ENCODE measurements around the gene PMM2.

The PMM2 gene

GRCh38 chr16:8774208-8774607, 23.4 kb upstream of the PMM2 start:
- no peak for TF ChIP-seq YY1 (IDR thresholded peaks at IDR 0.05; ENCODE audit: low read depth)
- TF ChIP-seq TAF1 (IDR thresholded peaks at IDR 0.05; ENCODE audit: low read depth): no peak
- TF ChIP-seq CREB1 (IDR thresholded peaks at IDR 0.05; ENCODE audit: low read depth): no peak
- TF ChIP-seq USF1 (IDR thresholded peaks at IDR 0.05): no peak
- no peak for TF ChIP-seq NFIC (IDR thresholded peaks at IDR 0.05)
- TF ChIP-seq RAD21 (IDR thresholded peaks at IDR 0.05; ENCODE audit: low read depth): no peak
- TF ChIP-seq CEBPB (IDR thresholded peaks at IDR 0.05): no peak
- TF ChIP-seq TEAD4 (IDR thresholded peaks at IDR 0.05): no peak
- no peak for TF ChIP-seq FOXM1 (IDR thresholded peaks at IDR 0.05; ENCODE audit: borderline replicate concordance, low read depth)
- TF ChIP-seq ZBTB7A (IDR thresholded peaks at IDR 0.05; ENCODE audit: low read depth): no peak
- no peak for TF ChIP-seq EGR1 (IDR thresholded peaks at IDR 0.05)
- TF ChIP-seq EP300 (IDR thresholded peaks at IDR 0.05; ENCODE audit: borderline replicate concordance): no peak
- no peak for TF ChIP-seq MAX (IDR thresholded peaks at IDR 0.05)

GRCh38 chr16:8775359-8775758, 22.3 kb upstream of the PMM2 start:
- no peak for TF ChIP-seq EGR1 (IDR thresholded peaks at IDR 0.05)
- no peak for TF ChIP-seq REST (IDR thresholded peaks at IDR 0.05; ENCODE audit: low read depth)
- TF ChIP-seq CEBPB (IDR thresholded peaks at IDR 0.05): no peak
- no peak for TF ChIP-seq TEAD4 (IDR thresholded peaks at IDR 0.05)
- no peak for TF ChIP-seq CREB1 (IDR thresholded peaks at IDR 0.05; ENCODE audit: low read depth)
- no peak for TF ChIP-seq TCF12 (IDR thresholded peaks at IDR 0.05; ENCODE audit: low read depth)
- no peak for TF ChIP-seq USF1 (IDR thresholded peaks at IDR 0.05)
- no peak for TF ChIP-seq YY1 (IDR thresholded peaks at IDR 0.05; ENCODE audit: low read depth)
- TF ChIP-seq FOXM1 (IDR thresholded peaks at IDR 0.05; ENCODE audit: borderline replicate concordance, low read depth): no peak
- TF ChIP-seq RAD21 (IDR thresholded peaks at IDR 0.05; ENCODE audit: low read depth): no peak
- no peak for TF ChIP-seq TAF1 (IDR thresholded peaks at IDR 0.05; ENCODE audit: low read depth)
- no peak for TF ChIP-seq ZBTB7A (IDR thresholded peaks at IDR 0.05; ENCODE audit: low read depth)
- no peak for TF ChIP-seq NFIC (IDR thresholded peaks at IDR 0.05)
- TF ChIP-seq MAX (IDR thresholded peaks at IDR 0.05): no peak
- TF ChIP-seq EP300 (IDR thresholded peaks at IDR 0.05; ENCODE audit: borderline replicate concordance): no peak

GRCh38 chr16:8776129-8776584, 21.5 kb upstream of the PMM2 start:
- TF ChIP-seq TCF12 (IDR thresholded peaks at IDR 0.05; ENCODE audit: low read depth): no peak
- no peak for TF ChIP-seq USF1 (IDR thresholded peaks at IDR 0.05)
- TF ChIP-seq EGR1 (IDR thresholded peaks at IDR 0.05): no peak
- no peak for TF ChIP-seq NFIC (IDR thresholded peaks at IDR 0.05)
- TF ChIP-seq ZBTB7A (IDR thresholded peaks at IDR 0.05; ENCODE audit: low read depth): no peak
- TF ChIP-seq MAX (IDR thresholded peaks at IDR 0.05): no peak
- no peak for TF ChIP-seq EP300 (IDR thresholded peaks at IDR 0.05; ENCODE audit: borderline replicate concordance)

- TF ChIP-seq FOXM1 (IDR thresholded peaks at IDR 0.05; ENCODE audit: borderline replicate concordance, low read depth): no peak
- TF ChIP-seq RAD21 (IDR thresholded peaks at IDR 0.05; ENCODE audit: low read depth): no peak
- TF ChIP-seq ZBTB7A (IDR thresholded peaks at IDR 0.05; ENCODE audit: low read depth): no peak
- no peak for TF ChIP-seq USF1 (IDR thresholded peaks at IDR 0.05)
- TF ChIP-seq CEBPB (IDR thresholded peaks at IDR 0.05): no peak
- TF ChIP-seq EP300 (IDR thresholded peaks at IDR 0.05; ENCODE audit: borderline replicate concordance): no peak
- no peak for TF ChIP-seq REST (IDR thresholded peaks at IDR 0.05; ENCODE audit: low read depth)
- no peak for TF ChIP-seq TCF12 (IDR thresholded peaks at IDR 0.05; ENCODE audit: low read depth)
- no peak for TF ChIP-seq CREB1 (IDR thresholded peaks at IDR 0.05; ENCODE audit: low read depth)
- TF ChIP-seq MAX (IDR thresholded peaks at IDR 0.05): no peak
- no peak for TF ChIP-seq TAF1 (IDR thresholded peaks at IDR 0.05; ENCODE audit: low read depth)
- TF ChIP-seq EGR1 (IDR thresholded peaks at IDR 0.05): no peak
Measured at GRCh38 chr16:8777217-8777616, 20.4 kb upstream of the PMM2 start.

Measured in Ishikawa (cell line).